Neutrophil (primary cell): ENCODE data around the gene LHX2.
A peak's percentile ranks its signal among the peaks of the same experiment; 100 is the strongest.

Experiments
- H3K27ac ChIP-seq: fragments of 200-600 bp; sonication (generic); 2 replicates; pipeline ENCODE4 v1.5.1; 2016; ENCODE audit warnings: mild to moderate bottlenecking, moderate library complexity
- H3K27me3 ChIP-seq: fragments of 200-600 bp; sonication (generic); 2 replicates; pipeline ENCODE4 v1.6.0; 2016; ENCODE audit warnings: mild to moderate bottlenecking
- H3K36me3 ChIP-seq: fragments of 200-600 bp; sonication (generic); 2 replicates; pipeline ENCODE4 v1.5.1; 2017
- H3K4me1 ChIP-seq, 2 experiments: fragments of 200-600 bp in 1 of 2; sonication (generic) in 1 of 2; 1 replicate in 1 of 2; 2 replicates in 1 of 2; pipeline versions ENCODE4 v1.5.1 to v1.6.1; 2013 to 2016; ENCODE audit warnings: low read depth in 1 of 2, low read length in 1 of 2, mild to moderate bottlenecking in 1 of 2, moderate library complexity in 1 of 2; ENCODE audit not compliant: control insufficient read depth in 1 of 2, insufficient read depth in 1 of 2
- H3K4me3 ChIP-seq, 2 experiments: fragments of 200-600 bp in 1 of 2; sonication (generic) in 1 of 2; 1 replicate in 1 of 2; 2 replicates in 1 of 2; pipeline ENCODE4 v1.5.1; 2013 to 2016; ENCODE audit warnings: low read depth in 1 of 2, low read length in 1 of 2, mild to moderate bottlenecking in 1 of 2, moderate library complexity in 1 of 2
- H3K9me3 ChIP-seq: fragments of 200-600 bp; sonication (generic); 2 replicates; pipeline ENCODE4 v1.5.1; 2016
- TF ChIP-seq, protein P1 (sequence below): fragments of 200-600 bp; sonication (generic); IDR thresholded peaks from 2 replicates; pipeline ENCODE4 v1.5.1; 2016; ENCODE audit warnings: antibody characterized with exemption

Gene LHX2

DNA sequence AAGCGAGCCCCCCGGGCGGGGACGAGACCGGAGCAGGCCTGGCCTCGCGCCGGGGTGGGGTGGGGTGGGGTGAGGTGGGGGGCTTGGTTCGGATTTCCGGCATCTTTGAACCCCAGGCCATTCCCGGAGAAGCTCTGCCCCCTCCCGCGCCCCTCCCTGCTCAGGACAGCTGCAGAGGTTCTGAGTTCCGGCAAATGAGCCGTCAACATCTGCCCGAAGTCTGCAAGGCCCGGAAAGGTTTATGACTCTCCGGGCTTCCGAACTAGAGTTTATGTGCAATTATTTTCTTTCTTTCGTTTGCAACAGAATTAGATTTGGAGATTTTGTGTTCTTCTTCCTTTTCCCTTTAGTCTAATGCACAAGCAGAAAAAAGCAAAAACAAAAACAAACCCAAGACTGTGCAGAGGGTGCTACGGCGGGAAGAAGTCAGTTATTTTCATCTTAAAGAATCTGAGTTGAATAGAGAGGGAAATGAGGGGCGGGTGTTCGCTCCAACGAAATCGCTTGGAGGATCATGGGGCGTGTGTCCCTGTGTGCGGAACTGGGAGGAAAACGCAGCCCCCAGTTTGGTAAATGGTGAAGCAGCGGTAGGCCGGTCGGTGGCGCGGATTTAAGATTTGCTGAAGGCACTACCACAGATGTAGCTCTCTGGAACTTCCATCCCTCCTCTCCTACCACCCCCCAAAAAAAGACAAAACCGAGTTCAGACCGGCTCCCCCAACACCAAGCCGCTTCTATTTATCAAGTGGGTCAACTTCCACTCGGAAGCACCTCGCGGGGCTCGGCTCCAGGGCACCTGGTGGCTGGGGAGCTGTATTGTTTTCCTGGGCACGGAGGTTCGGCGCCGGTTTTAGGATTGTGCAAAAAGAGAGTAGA lies 4.8 kb downstream of the LHX2 start:
- H3K27me3 ChIP-seq = peaks cover 100% of the 10 kb centered on the region

DNA sequence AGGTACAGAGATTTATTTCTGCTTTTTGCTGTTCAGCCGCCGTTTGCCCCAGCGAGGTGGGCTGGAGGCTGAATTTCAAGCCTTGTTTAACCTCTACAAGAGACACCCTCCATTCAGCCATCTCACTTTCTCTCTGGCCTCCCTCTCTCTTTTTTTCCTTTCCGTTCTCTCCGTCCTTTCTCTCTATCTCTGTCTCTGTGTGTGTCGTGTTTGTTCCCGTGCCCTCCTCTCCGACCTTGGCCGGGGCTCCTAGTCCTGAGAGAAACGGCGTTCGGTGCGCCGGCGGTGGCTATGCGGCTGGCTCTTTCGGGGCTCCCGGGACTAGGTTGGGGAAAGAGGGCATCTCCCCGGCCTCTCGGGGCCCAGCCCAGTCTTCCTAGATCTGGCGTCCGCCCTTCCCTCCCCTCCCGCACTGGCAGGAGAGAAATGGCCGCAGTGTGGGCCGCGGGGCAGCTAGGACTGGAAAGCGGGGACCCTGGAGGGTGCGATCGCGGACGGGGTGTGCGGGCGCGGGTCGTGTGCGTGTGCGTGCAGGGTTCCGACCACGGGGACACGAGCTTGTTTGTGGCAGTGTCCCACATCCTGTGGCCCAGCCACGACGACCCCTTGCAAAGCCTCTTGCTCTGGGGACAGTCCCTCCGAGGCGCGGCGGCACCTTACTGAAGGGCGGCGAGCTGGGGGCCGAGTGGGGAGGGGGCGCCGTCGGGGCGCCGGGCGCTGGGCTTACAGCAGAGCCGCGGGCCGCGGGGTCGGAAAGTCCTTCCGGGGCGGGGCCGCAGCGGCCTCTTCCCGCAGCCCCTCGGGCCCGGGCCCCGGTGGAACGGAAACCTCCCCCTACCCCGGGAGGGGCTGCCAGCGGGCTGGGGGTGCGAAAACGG lies 5.7 kb downstream of the LHX2 start:
- H3K4me1 ChIP-seq = peaks cover 38 to 54% of the 10 kb centered on the region in 2 experiments
- H3K27ac ChIP-seq = no peak overlapping the region
- TF ChIP-seq, protein P1, sequence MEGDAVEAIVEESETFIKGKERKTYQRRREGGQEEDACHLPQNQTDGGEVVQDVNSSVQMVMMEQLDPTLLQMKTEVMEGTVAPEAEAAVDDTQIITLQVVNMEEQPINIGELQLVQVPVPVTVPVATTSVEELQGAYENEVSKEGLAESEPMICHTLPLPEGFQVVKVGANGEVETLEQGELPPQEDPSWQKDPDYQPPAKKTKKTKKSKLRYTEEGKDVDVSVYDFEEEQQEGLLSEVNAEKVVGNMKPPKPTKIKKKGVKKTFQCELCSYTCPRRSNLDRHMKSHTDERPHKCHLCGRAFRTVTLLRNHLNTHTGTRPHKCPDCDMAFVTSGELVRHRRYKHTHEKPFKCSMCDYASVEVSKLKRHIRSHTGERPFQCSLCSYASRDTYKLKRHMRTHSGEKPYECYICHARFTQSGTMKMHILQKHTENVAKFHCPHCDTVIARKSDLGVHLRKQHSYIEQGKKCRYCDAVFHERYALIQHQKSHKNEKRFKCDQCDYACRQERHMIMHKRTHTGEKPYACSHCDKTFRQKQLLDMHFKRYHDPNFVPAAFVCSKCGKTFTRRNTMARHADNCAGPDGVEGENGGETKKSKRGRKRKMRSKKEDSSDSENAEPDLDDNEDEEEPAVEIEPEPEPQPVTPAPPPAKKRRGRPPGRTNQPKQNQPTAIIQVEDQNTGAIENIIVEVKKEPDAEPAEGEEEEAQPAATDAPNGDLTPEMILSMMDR = no peak
- H3K9me3 ChIP-seq = no peaks in the 10 kb centered on the region
- no peaks in the 10 kb centered on the region for H3K36me3 ChIP-seq
- H3K27me3 ChIP-seq = peaks cover 100% of the 10 kb centered on the region
- no peak overlapping the region for H3K4me3 ChIP-seq

More for the DNA sequence above, 4.8 kb downstream of the LHX2 start:
- Histone ChIP-seq H3K4me3 (no peak overlapping the region), H3K36me3 (no peaks in the 10 kb centered on the region), H3K27ac (no peak overlapping the region), H3K4me1 (peaks cover 45 to 62% of the 10 kb centered on the region in 2 experiments), H3K9me3 (no peaks in the 10 kb centered on the region)
- TF ChIP-seq, protein P1 = no peak

DNA sequence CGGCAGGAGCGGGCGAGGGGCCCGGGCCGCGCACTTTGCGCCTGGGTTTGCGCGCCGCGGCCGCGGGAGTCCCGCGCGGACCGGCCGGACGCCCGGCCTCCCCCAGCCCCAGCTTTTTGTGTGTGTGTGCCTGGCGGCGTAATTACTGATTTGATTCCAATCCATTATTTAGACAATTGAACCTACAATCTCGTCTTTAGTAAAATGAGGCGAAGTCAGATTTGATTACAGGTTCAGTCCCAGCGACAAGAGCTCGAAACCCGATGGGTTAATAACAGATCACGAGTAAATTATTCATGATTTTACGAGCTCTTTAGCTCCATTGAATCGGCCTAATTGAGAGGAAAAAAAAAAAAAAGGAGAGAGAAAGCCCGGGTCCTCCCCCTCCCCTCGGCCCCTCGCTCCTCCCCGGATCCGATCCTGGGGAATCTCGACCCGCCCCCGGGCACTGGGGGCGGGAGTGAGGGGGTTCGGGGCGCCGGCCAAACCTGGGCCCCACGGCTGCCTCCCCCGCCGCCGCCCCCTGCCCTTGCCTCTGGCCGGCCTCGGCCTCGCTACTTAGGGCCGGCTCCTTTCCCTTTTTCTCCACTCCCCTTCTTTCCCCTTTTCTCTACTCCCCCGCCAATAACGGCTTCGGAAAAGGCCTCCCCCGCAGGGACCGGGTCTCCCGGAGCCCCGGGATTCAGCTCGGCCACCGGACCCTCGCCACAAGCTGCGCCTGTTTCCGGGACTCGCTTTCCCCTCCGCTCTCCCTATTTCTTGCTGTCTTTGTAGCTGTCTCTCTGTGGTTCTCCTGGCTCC lies 6.6 kb downstream of the LHX2 start:
- no peaks in the 10 kb centered on the region for H3K36me3 ChIP-seq
- H3K4me1 ChIP-seq = peaks cover 30 to 45% of the 10 kb centered on the region in 2 experiments
- peak overlapping the region in 1 of 2 experiments; percentile 17 for H3K4me3 ChIP-seq
- H3K27ac ChIP-seq = no peak overlapping the region
- no peaks in the 10 kb centered on the region for H3K9me3 ChIP-seq
- TF ChIP-seq, protein P1 = no peak
- peaks cover 100% of the 10 kb centered on the region for H3K27me3 ChIP-seq

DNA sequence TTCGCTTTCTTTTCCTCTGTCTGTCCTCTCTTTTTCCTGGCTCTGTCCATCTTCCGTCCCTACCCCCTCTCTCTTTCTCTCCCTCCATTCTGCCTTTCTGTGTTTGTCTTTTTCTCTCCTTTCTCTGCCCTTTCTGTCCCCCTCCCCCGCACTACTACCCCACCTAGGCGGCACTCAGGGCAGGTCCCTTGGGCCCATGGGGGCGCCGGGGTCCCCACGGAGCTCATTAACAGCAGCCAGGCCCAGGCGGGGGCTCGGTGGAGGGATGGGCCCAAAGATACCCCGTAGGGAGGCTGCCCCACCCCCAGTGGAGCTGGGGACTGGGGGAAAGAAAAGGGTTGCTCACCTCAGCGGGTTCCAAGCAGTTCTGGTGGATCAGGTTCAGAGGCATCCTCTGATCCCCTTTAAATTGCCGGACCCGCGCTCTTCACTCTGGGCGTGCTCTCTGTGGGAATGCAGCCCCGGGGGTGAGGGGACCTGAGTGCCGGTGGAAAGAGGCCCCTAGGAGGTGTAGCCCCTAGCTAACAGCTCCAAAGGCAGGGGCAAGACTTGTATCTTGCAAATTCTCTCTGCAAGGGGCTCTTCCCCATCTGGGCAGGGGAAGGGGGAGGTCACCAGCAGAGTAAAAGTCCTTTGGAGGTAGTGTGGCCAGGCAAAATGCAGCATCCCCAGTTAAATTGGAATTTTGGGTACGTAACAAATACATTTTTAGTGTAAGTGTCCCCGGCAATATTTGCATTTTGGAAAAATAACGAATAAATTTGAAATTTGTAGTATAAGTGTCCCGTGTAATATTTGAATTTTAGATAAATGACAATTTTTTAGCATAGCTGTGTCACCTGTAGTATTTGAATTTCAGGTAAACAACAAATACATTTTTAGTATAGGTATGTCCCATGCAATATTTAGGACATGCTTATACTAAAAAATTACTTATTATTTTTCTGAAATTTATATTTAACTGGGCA lies 7.4 kb downstream of the LHX2 start:
- Histone ChIP-seq H3K4me3 (no peak overlapping the region), H3K27ac (no peak overlapping the region), H3K36me3 (no peaks in the 10 kb centered on the region), H3K27me3 (peaks cover 100% of the 10 kb centered on the region), H3K9me3 (no peaks in the 10 kb centered on the region), H3K4me1 (peaks cover 30 to 37% of the 10 kb centered on the region in 2 experiments)
- TF ChIP-seq, protein P1 = no peak
